GM23338 (cell line): ENCODE measurements around the gene COA6.

ENCODE experiments used
- EZH2 ChIP-seq: fragments of 200-600 bp; sonication (generic); IDR thresholded peaks from one replicate; pipeline ENCODE4 v1.8.0; 2017; ENCODE audit warnings: antibody characterized with exemption, mild to moderate bottlenecking, low read depth; ENCODE audit not compliant: unreplicated experiment
- TF ChIP-seq, protein P1 (sequence below), 2 experiments: fragments of 200-600 bp in 1 of 2; sonication (generic) in 1 of 2; conservative IDR thresholded peaks; 2 replicates each; pipeline versions ENCODE4 v1.5.1 to v1.6.1; 2016 to 2017; ENCODE audit warnings: antibody characterized with exemption in 2 of 2, low read depth in 2 of 2, mild to moderate bottlenecking in 2 of 2, moderate library complexity in 1 of 2

DNA sequence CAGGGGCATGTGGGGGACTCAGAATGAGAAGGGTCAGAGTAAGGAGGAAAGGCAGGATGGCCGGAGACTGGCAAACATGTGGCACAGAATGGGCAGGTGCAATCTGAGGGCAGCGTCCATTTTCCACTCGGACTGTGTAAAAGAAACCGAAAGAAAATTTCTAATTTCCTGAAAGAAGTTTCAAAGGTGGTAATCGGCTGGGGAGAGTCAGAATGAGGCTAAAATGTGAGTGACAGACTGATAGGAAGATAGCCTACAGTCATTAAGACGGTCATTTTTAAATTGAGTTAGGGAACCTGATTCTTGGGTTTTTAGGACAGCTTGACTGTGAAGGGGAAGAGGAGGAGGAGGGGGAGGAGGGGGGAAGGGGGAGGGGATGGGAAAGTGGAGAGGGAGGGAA, 23.6 kb downstream of the COA6 start:
- TF ChIP-seq, protein P1, sequence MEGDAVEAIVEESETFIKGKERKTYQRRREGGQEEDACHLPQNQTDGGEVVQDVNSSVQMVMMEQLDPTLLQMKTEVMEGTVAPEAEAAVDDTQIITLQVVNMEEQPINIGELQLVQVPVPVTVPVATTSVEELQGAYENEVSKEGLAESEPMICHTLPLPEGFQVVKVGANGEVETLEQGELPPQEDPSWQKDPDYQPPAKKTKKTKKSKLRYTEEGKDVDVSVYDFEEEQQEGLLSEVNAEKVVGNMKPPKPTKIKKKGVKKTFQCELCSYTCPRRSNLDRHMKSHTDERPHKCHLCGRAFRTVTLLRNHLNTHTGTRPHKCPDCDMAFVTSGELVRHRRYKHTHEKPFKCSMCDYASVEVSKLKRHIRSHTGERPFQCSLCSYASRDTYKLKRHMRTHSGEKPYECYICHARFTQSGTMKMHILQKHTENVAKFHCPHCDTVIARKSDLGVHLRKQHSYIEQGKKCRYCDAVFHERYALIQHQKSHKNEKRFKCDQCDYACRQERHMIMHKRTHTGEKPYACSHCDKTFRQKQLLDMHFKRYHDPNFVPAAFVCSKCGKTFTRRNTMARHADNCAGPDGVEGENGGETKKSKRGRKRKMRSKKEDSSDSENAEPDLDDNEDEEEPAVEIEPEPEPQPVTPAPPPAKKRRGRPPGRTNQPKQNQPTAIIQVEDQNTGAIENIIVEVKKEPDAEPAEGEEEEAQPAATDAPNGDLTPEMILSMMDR (conservative IDR thresholded peaks at IDR 0.05; ENCODE audit: low read depth in 2 of 2), result no peak
- no peak for TF ChIP-seq EZH2
